Stimulated activated naive CD4-positive, alpha-beta T cell treated with Interleukin-2 at 50 U/mL for 16 hours (primary cell): ENCODE data around the gene PROB1.
"Not testable (repeated sequence)": the region's sequence is repeated elsewhere in the genome, so short reads cannot be mapped to it uniquely, and the experiment has no call there.

ENCODE experiments used
- DNase-seq: peaks from one replicate; lab custom pipeline; 2025; lab: John Stamatoyannopoulos, UW

The PROB1 gene

DNA sequence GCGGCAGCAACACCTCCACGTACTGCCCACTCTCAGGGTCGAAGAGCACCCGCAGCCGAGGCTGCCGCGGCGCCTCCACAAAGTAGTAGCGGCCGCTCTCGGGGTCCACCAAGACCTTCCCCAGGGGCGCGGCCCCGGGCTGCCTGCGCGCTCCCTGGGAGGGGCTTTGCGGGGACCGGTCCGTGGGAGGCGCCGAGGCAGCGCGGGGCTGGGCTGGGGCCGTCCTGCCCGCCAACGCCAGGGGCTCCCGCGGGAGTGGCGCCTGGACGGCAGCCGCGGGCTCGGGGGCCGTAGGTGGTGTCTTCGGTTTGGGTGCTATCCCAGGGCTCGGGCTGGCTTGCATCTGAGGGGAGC is 2.6 kb downstream of the PROB1 start:
- no peak for DNase-seq

DNA sequence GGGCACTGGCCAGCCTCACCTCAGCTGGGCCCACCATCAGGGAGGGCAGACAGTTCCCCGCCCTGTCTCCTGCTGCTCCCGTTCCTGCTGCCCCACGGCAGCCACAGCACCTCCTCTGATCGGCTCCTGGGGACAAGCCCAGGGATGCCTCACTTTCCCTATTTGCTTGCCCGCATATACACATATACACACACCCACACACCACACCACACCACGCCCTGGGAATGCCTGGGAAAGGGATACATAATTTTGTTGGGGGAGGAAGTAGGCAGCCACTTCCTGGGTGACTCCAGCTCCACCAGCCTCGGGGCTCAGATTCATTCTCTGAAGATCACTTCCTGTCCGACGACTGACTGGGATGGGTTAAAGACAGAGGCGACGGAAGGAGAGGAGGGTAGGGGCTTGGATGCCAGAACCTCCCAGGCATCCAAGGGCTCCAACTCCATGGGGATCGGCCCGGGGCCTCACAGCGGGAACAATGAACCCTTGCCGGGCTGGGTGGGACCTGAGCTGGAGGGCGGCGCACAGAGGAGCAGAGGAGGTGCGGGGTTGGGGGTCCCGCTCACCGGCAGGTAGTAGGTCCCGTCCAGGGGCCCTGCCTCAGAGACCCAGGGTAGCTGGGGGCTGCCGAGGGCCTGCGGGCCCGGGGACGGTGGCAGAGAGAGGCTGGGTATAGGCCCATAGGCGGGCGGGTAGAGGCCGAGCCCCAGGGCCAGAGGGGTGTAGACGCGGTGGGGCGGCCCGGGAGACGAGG is 3.2 kb downstream of the PROB1 start:
- no peak for DNase-seq

DNA sequence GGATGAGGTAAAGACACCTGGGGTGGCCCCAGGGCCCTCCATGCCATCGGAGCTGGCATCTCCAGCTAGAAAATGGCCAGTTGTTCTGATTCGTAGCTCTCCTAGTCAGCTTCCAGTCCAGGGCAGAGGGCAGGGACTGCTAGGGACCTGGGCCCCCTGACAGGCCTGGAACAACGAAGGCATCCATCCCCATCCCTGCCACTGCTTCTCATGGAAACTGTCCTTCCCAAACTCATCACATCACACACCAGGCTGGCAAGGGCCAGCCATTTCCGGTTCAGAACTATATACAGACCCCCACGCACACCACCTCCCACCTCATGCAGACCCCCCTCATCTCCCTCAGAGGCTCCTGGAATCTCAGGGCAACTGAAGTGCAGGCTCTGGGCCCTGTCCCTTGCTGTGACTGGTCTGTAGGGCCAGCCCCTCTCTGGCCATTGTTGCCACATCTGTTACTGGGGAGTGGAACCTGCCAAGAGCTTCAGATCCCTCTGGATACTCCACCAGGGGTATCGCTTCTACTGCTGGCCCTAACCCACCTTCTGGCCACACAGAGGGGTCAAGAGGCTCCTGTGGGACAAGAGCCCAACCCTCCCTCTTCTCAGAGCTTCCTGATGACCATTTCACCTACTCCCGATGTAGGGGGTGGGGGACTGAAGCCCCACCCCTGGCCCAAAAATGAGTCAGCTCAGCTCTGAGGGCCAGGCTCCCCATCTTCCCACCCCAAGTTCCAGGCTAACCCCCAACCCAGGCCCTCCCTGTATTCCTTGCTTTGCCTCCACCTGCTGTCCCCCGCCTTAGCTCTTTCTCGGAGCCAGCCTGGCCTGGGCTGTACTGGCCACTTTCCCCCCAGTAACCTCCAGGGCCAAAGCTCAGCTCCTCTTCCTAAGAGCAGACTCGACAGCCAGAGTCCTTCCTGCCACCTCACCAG is 4.0 kb downstream of the PROB1 start:
- no peak for DNase-seq

DNA sequence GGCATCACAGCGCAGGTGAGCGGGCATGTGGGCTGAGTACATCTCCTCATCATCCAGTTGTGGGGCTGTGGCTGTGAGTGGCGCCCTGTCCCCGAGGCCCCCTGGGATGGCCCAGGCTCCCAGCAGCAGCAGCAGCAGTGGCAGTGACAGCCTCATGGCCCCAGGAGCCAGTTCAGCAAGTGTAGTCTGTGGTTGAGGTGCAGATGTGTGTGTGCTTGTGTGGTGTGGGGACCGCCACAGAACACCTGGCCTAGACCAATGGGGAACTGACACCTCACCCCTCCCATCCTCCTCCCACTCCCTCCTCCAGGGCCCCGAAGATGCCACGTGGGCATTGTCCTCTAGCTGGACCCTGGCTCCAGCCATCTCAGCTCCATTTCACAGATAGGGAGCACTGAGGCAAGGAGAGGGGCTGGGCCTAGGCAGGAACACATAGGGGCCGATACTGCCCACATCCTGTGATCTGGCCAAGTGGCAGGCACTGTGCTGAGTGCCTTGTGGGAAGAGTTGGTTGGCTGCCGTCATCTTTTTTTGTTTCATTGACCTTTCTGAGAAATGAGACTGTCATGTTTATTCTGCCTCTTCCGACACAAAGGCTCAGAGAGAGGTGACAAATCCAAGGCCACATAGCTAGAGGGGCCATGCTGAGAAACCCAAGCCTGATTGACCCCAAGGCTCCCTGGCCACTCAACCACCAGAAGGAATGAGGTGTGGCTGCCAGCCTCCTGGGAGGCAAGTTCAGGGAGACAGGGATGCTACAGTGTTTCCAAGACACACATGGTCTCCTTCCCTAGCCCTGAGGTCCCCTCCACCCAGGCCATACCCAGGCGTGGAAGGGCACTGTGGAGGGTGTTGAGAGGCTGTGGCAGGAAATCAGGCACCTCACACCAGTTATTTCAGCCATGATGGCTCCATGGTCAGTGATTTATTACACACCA is 4.9 kb downstream of the PROB1 start, which contains the start of gene MZB1:
TSS of gene MZB1 (minus strand) at position 213 of the 938 bp plus-strand sequence. CDS start at position 156, 57 bp downstream.
- DNase-seq = peak; percentile 60

DNA sequence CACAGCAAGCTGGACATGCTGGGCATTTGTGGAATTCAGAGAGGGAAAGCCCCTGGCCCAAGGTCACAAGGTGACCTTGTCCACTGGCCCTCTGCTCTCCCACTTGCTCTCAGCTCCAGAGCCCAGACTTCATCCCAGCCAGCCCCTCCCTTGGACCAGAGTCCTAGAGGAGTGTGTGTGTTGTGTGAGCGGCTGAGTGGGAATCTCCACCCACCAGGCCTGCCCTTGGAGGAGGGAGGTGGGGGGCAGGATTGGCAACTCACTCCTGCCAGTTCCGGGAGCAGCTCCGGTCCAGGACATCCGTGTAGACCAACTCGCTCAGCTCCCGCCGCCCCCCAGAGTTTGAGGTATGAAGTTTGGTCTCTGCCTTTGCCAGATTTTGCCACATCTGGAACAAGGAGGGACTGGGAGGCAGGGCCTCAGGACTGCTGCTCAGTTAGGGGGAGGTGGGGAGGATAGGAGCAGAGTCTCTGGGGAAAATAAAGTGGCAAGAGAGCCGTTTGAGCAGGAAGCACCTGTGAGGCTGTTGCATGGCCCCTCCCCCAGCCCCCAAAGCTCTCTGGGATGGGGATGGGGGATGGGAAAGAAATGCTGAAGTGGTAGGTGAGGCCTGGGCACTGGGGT is 6.6 kb downstream of the PROB1 start:
- DNase-seq = no peak

DNA sequence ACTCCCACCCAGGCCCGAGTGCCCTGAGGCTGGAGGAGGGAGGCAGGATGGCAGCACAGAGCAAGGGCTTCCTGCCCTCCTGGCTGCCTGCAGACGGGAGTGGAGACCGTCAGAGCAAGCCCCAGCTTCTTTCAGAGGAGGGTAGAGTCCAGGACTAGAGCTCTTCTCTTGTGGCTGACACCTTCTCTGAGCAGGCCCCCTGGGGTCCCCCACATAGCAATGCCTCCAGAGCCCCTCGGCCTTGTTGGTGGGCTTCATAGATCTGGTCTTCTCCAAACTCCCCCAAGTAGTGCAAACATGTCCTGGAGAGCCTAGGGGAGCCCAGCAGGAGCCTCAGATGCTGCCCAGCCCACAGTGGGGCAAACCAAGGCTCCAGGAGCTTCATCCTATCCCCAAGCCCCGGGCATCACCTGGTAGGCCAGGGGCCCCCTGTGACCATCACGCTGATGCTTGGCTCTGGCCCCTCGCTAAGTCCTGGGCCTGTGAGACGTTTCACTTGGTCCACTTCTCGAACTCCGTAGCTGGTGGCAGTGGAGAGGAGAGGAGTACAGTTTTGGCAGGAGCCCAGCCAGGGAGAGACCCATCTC is 7.2 kb downstream of the PROB1 start:
- no peak for DNase-seq

DNA sequence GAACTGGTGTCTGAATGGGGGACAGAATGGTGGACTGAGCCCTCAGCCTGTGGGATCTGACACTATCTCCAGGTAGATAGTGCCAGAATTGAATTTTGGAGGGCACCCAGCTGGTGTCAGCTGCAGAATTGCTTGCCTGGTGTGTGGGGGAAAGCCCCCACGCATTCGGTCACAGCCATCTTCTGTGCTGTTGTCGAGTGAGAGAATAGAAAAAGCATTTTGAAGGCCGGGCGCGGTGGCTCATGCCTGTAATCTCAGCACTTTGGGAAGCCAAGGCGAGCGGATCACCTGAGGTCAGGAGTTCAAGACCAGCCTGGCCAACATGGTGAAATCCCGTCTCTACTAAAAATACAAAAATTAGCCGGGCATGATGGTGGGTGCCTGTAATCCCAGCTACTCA is 7.9 kb downstream of the PROB1 start:
- not testable (repeated sequence) for DNase-seq

DNA sequence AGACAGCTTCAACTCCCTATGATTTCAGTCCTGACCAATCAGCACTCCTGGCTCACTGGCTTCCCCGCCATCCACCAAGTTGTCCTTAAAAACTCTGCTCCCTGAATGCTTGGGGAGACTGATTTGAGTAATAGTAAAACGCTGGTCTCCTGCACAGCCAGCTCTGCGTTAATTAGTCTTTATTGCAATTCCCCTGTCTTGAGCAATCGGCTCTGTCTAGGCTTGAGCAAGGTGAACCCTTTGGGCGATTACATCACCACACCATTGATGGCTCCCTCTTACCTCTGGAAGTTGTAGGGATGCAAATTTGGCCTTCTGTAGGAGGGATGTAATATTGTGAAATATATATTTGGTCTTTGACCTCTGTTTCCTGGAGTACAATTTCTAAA is 8.9 kb downstream of the PROB1 start:
- no peak for DNase-seq

DNA sequence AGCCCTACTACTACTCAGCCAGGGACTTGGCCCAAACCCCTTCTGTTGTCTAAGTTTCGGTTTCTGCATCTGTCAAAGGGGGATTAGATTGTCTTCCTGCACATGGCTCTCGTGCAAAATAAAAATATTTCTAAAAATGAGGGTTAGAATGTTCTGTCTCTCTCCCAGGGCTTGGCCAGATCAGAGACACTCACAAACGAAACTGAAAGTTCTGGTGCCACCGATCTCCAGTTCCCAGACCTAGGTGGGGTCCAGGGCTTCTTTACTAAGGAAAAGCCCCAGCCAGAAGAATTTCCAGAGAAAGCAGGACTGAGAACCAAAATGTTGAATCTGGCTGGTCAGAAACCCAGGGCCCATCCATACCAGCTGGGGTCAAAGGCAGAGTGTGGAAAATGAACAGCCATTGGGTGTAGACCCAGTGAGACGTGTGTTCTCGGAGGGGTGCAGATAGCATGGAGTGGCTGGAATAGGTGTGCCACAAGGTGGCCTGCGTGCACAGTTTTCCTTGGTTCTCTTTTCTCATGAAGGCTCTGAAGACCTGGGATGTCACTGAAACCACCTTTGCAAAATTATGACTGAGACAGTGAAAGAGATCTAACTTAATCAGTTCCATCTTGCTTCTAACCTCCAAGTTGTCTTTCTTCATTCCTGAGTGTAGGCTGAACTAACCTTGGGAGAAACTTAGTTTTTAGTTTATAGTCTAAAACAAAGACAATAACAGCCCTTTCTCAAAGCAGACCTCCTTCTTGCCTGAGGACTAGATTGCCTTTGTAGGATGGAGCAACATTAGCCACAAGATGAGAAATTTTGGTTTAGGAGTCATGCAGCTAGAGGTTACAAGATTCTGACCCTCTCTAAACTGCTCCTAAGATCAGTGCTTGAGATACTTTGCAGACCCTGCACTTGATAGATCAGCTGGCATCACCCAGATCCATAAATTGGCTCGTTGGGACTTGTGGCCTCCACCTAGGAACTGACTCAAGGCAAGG is 9.5 kb downstream of the PROB1 start:
- no peak for DNase-seq

DNA sequence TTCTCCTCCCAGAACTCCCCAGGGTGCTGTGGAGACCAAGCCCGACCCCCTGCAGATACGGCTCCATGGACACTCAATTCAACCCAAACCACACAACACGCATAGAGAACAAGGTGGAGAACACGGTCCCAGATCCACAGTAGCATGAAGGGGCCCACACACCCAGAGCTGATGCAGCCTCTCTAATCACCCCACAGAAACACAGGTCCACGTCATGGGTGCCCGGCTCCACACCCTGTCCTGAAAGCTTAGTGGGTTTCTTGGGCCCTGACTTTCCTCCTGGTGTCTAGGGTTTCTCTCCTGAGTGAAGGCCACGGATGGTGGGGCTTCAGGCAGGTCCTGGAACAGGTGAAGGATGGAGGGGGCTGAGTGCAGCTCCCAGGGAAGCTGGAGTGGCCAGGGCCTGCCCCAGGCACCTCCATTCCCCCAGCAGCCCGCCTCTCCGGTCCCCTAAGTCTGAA is 10.3 kb downstream of the PROB1 start:
- no peak for DNase-seq

DNA sequence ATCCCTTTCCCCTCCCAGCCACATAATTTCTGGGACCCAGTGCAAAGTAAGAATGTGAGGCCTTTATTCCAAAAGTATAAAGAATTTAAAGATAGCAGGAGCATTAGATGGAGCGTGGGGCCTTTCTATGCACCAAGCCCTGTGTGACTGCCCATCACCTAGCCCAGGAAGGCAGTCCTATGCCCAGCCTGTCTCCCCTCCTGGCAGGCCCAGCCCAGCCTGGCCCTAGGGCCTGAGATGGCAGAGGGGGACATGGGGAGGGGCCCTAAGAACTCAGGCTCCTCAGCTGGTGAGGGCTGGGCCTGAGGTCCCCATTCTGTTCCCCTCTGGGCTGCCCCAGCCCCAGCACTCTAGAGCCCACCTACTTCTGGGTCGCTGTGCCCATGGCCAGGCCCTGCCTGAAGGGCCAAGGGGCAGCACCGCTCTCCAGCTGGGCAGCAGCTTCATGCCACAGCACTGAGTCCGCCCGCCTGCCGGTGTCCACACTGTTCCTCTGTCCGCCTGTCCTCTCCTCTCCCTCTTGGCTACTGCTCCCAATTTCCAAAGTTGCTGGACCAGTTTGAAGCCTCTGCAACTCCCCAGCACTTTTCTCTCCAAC is 10.8 kb downstream of the PROB1 start:
- DNase-seq = no peak

DNA sequence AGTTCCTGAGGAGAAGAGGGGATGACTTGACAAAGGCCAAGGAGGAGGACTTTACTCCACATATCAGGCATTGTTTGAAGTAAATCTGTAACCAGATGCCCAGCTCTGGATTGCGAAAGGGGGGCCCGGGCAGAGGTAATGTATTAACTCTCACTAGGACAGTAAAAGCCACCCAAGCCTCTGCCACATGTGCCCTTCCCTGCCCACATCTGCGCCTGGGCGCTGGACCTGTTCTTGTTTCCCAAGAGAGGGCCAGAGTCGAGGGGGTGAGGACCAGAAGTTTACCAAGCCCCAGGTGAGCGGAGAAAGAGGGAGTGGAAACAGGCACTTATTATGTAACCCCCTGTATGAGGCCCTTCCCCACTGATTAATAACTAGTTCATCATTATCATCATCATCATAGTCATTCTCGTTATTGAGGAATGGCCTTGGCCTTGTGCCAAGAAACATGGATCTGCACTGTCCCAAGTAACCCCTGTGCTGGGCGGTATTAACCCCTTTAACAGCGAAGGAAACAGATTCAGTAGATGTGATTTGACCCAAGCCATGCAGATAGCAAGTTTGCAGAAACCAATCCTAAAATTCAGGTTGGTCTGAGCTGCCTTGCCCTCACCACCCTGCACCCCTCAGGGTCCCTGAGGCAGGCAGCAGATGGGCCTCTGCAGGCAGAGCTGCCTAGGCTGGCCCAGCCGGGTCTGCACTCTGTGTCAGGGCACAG is 11.5 kb downstream of the PROB1 start, which contains the start of gene SLC23A1:
TSS of gene SLC23A1 (minus strand) at position 23 of the 718 bp plus-strand sequence. CDS start 44 bp downstream, outside the sequence.
- DNase-seq = no peak

DNA sequence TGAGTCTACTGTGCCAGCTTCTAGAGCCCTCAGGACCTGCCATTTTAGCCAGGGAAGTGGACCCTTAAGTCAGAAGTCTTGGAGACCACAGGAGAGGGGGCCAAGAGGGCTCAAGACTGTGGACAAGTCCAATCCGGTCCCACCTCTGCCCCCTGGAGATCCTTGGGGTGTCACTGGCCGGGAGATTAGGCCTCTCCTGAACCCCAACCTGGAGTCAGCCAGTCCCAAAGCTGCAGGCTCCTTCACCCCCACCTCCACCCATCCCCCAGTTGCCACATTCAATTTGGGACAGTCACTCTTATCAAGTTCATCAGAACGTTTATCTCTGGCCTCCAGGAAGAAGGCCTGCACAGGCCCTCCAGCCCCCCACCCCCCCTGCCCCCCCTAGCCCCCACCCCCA is 12.1 kb downstream of the PROB1 start:
- DNase-seq = no peak

DNA sequence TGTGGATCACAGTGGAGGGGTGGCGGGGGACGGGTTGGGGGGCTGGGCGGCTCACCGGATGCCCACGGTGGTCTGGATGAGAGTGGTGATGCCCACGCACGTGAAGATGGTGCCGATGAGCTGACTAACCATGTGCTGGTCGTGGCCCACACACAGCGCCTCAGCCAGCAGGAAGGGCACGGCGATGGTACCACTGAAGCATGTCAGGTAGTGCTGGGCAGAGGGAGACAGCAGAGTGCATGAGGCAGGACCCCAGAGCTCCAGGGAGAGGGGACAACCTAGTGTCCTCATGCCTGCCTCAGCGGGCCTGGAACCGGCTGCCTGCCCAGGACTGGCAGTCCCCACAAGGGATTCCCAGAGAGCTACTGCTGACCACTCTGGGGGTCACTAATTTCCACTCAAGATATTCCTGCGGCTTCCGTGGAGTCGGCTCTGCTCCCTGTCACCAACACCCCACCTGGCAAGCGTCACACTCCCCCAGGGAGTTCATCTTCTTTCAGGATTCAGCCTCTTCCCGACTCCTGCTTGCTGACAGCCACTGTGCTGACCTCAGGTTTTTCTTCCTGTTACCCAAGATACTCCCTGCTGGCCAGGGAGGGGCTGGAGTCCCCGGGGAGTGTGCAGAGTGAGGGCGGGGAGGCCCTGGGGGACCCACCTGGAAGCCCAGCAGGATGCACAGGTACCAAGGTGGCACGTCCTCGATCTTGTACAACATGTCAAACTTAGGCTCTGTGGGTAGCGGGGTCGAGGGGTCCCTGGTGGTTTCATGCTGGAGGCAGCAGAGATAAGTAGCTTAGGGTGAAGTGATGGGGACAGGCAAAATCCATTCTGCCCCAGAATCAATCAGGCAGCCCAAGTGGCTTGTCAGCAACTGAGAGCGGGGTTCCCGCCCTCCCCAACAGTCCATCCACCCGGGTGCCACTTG is 12.8 kb downstream of the PROB1 start:
- DNase-seq = no peak

DNA sequence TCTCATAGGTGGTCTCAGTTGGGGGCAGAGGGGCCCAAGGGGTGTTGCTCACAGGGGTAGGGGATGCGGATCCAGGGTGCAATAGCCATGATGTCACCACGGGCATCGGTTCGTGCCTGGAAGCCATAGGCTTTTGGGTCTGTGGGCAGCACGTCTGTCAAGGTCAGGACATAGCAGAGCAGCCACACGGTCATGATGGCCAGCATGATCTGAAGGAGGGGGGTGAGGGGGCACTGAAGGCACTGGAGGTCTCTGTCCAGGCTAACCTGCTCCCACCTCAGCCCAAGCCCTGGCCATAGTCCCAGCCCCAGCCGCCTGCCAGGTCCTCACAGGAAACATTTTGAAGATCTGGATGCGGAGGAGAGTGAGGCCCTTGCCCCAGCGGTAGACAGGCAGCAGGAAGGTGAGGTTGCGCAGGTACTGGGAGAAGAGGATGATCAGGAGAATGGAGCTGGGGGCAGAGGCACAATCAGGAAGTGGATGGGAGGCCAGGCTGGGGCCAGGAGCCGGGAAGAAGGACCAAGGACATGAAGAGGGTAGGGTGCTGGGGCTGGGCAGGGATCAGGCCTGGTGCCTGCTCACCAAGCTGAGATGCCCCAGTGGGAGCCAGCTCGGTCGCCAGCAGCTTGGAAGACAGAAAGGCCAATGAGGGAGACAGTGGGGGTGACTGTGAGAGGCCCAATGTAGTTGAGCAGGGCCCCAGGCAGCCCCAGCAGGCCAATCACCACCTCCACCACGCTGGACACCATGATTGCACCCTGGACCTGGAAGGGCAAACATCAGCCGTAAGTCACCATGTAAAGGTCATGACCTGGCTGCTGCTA is 15.1 kb downstream of the PROB1 start:
- DNase-seq = no peak

DNA sequence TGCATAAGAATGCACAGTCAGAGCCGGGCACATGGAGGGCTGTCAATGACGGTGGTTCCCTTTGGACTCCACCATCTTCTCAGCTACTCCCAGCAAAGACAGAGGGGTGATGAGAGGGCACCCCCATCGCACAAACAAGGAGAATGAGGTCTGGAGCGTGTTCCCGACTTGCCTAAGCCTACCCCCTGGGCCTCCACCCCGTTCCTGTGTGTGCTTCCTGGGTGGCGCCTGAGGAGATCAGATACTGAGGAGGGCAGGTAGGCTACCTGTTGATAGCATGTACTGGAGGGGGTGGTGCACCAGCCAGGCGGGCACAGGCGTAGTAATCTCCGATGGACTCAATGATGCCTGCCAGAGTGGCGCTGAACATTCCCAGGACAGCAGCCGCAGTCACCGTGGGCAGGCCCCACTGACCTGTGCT is 16.0 kb downstream of the PROB1 start:
- DNase-seq = no peak
